GM19193 (cell line): Measurements from ENCODE around the gene CAMK1.

Experiments used
- POLR2A ChIP-seq: IDR thresholded peaks from 4 replicates; pipeline ENCODE4 v1.6.1; 2011; ENCODE audit not compliant: insufficient read depth, insufficient read length; ENCODE audit errors: extremely low read depth

CAMK1 gene

GRCh38 chr3:9800529-9800928, 30.8 kb upstream of the CAMK1 start:
- no peak for TF ChIP-seq POLR2A

- peak; percentile 17 for TF ChIP-seq POLR2A
Observed at GRCh38 chr3:9797196-9797945, 27.6 kb upstream of the CAMK1 start.

GRCh38 chr3:9795207-9795606, 25.5 kb upstream of the CAMK1 start:
- no peak for TF ChIP-seq POLR2A

- no peak for TF ChIP-seq POLR2A
Observed at GRCh38 chr3:9794400-9794799, 24.7 kb upstream of the CAMK1 start.

GRCh38 chr3:9793161-9793781, 23.5 kb upstream of the CAMK1 start:
- no peak for TF ChIP-seq POLR2A

- peak; percentile 92 for TF ChIP-seq POLR2A
Observed at GRCh38 chr3:9792405-9793160, 22.8 kb upstream of the CAMK1 start, which contains the start of the genes ARPC4 and TADA3. TSS of gene ARPC4 (plus strand) at chr3:9793082. CDS start at chr3:9793122, 40 bp downstream. TSS of gene TADA3 (minus strand) at chr3:9792473. CDS start at chr3:9791466, 1,007 bp downstream.

- TF ChIP-seq POLR2A = no peak
Observed at GRCh38 chr3:9791790-9792404, 22.1 kb upstream of the CAMK1 start.

GRCh38 chr3:9791127-9791526, 21.4 kb upstream of the CAMK1 start:
- TF ChIP-seq POLR2A = peak; percentile 13

GRCh38 chr3:9787714-9788113, 18.0 kb upstream of the CAMK1 start:
- TF ChIP-seq POLR2A = no peak

- TF ChIP-seq POLR2A = no peak
Observed at GRCh38 chr3:9786825-9787669, 17.3 kb upstream of the CAMK1 start.

GRCh38 chr3:9786209-9786739, 16.5 kb upstream of the CAMK1 start:
- TF ChIP-seq POLR2A = no peak

- no peak for TF ChIP-seq POLR2A
Observed at GRCh38 chr3:9785602-9786001, 15.9 kb upstream of the CAMK1 start.

GRCh38 chr3:9784965-9785364, 15.2 kb upstream of the CAMK1 start:
- no peak for TF ChIP-seq POLR2A

- TF ChIP-seq POLR2A = no peak
Observed at GRCh38 chr3:9783954-9784353, 14.2 kb upstream of the CAMK1 start.
